Lower leg skin (tissue), 4 donors: Measurements from ENCODE around the gene GALNT2. TPM values are rescaled to one million over a fixed set of nuclear protein-coding genes. Genes with fewer than 3 reads are reported as not detected.

Experiments
- DNase-seq, 2 donors: peaks; one replicate each; pipeline ENCODE4 v3.0.0-alpha.2; 2019; ENCODE audit warnings: low spot score in 2 of 2
- H3K4me3 ChIP-seq: fragments of 200-600 bp; sonication (generic); 2 replicates; pipeline ENCODE4 v1.5.1; 2017; ENCODE audit warnings: mild to moderate bottlenecking, low read depth; ENCODE audit not compliant: poor library complexity, severe bottlenecking
- CTCF ChIP-seq, 3 donors: fragments of 450-650 bp; IDR thresholded peaks; one replicate each; pipeline ENCODE4 v1.5.1; 2016; ENCODE audit warnings: antibody characterized with exemption in 3 of 3, mild to moderate bottlenecking in 3 of 3, moderate library complexity in 2 of 3
- POLR2A ChIP-seq, 2 donors: fragments of 450-650 bp; IDR thresholded peaks; one replicate each; pipeline ENCODE4 v1.6.1; 2016 to 2017; ENCODE audit warnings: antibody characterized with exemption in 2 of 2, mild to moderate bottlenecking in 1 of 2, moderate library complexity in 1 of 2
- WGBS, 2 donors: methylation state at CpG; one replicate each; pipeline ENCODE4 v1.1.5; 2018; 5-methylcytosine and 5-hydroxymethylcytosine counted together
- intact Hi-C: fragments of 100-400 bp; cut with DNase I; formaldehyde crosslinking; loops from one replicate; pipeline ENCODE4 v1.15.0; 2023; ENCODE audit warnings: low total_unique reads
- total RNA-seq, 4 donors: library from RNA; depleted of rRNA; stranded (reverse); fragments of >200 nt; gene quantifications; one replicate each; pipeline ENCODE4 v1.1.0, GENCODE V29; 2016

GALNT2 gene
- total RNA-seq, 4 donors from 2014 or later, result 11.0 to 31.0 (median 20.2) TPM

- WGBS, 2 donors, result 68 to 76% methylated on average over 7 of the region's 7 CpGs
- intact Hi-C loops, result no loop called here
- TF ChIP-seq POLR2A (IDR thresholded peaks at IDR 0.05) (no peak), CTCF (IDR thresholded peaks at IDR 0.05) (no peak)
- no peak overlapping the region for H3K4me3 ChIP-seq
- DNase-seq, result no peak
These were observed 83.6 kb downstream of the GALNT2 start for GRCh38 chr1:230150615-230151014.

- H3K4me3 ChIP-seq, result no peak overlapping the region
- DNase-seq, result no peak
- TF ChIP-seq CTCF (IDR thresholded peaks at IDR 0.05), result no peak
- no peak for TF ChIP-seq POLR2A (IDR thresholded peaks at IDR 0.05)
- WGBS, 2 donors, result 95 to 98% methylated on average over 7 of the region's 7 CpGs
- intact Hi-C loops, result no loop called here
These were observed 85.0 kb downstream of the GALNT2 start for GRCh38 chr1:230151924-230152468.

- DNase-seq, result no peak
- no peak overlapping the region for H3K4me3 ChIP-seq
- intact Hi-C loops, result no loop called here
- TF ChIP-seq POLR2A (IDR thresholded peaks at IDR 0.05), result no peak
- TF ChIP-seq CTCF (IDR thresholded peaks at IDR 0.05), result no peak
- 90 to 95% methylated on average over 6 of the region's 6 CpGs for WGBS, 2 donors
These were observed 86.0 kb downstream of the GALNT2 start for GRCh38 chr1:230152999-230153398.

GRCh38 chr1:230153641-230154296 lies 86.7 kb downstream of the GALNT2 start:
- intact Hi-C loops, result no loop called here
- 72 to 75% methylated on average over 11 of the region's 11 CpGs for WGBS, 2 donors
- TF ChIP-seq POLR2A (IDR thresholded peaks at IDR 0.05), result no peak
- TF ChIP-seq CTCF (IDR thresholded peaks at IDR 0.05), result no peak
- DNase-seq, result peak in 1 of 2 donors; percentile 53
- H3K4me3 ChIP-seq, result no peak overlapping the region

- 93 to 94% methylated on average over 19 of the region's 19 CpGs for WGBS, 2 donors
- no peak overlapping the region for H3K4me3 ChIP-seq
- intact Hi-C loops, result no loop called here
- TF ChIP-seq CTCF (IDR thresholded peaks at IDR 0.05), result no peak
- TF ChIP-seq POLR2A (IDR thresholded peaks at IDR 0.05), result no peak
- DNase-seq, result peak in 1 of 2 donors; percentile 71
These were observed 88.0 kb downstream of the GALNT2 start for GRCh38 chr1:230155021-230155420.

- WGBS, 2 donors, result 89 to 92% methylated on average over 4 of the region's 5 CpGs
- intact Hi-C loops, result no loop called here
These were observed 89.0 kb downstream of the GALNT2 start for GRCh38 chr1:230156068-230156467.

More at GRCh38 chr1:230156068-230156467, 89.0 kb downstream of the GALNT2 start:
- H3K4me3 ChIP-seq, result no peak overlapping the region
- no peak for TF ChIP-seq POLR2A (IDR thresholded peaks at IDR 0.05)
- no peak for TF ChIP-seq CTCF (IDR thresholded peaks at IDR 0.05)
- DNase-seq, result no peak
